Smooth muscle cell of the brain vasculature (primary cell): Measurements from ENCODE around the gene RASA3.
"Not testable (repeated sequence)": the region's sequence is repeated elsewhere in the genome, so short reads cannot be mapped to it uniquely, and the experiment has no call there.

ENCODE experiments used
- DNase-seq: peaks from one replicate; pipeline ENCODE4 v3.0.0-alpha.2; 2012; ENCODE audit warnings: low read depth, low spot score

RASA3 gene

DNA sequence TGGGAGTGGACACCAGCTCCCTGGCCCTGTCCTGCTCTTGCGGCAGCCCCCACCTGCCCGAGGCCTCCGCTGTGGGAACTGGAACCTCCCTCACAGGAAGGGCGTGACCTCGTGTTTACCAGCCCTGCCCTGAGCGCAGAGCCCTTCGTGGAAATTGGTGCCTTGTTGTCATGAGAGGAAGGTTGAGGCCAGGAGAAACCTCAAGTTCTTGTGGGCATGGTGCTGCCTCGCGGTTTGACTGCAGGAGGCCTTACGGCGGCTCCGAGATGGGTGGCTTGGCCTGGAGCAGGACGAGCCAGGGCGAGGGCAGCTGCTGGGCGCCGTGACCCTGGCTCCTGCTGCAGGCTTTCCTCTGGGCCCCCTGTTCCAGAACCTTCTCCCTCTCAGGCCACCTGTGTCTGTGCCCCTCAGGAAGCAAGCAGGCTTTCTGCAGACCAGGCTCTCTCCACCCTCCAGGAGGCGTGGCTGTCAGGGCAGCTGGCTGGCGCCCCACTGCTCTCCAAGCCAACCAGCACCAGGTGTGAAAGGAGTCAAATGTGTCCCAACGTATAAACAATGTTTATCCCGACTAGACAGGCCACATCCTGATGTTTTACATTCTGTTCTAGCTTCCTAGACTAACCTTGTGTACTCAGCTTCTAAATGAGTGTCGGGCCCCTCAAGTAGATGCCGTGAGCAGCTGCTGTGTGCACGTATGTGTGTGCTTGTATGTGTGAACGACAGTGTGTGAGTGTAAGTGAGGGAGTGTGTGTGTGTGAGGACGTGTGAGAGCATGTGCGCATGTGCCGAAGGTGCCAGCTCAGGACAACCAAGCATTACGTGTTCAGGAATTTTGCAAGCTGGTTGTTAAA lies 10.4 kb upstream of the RASA3 start:
- no peak for DNase-seq

DNA sequence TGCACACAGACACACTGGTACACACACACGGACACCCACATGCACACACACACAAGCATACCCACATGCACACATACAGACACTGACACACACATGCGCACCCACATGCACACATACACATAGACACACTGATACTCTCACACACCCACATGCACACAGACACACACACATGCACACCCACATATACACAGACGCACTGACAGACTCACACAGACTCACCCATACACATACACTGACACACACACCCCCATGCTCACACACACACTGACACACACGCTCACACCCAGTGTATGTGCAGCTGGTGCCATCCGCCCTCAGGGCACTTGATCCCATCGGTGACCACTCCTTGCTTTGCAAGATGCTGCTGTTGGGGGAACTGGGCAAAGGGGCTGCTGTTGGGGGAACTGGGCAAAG lies 9.7 kb upstream of the RASA3 start:
- no peak for DNase-seq

DNA sequence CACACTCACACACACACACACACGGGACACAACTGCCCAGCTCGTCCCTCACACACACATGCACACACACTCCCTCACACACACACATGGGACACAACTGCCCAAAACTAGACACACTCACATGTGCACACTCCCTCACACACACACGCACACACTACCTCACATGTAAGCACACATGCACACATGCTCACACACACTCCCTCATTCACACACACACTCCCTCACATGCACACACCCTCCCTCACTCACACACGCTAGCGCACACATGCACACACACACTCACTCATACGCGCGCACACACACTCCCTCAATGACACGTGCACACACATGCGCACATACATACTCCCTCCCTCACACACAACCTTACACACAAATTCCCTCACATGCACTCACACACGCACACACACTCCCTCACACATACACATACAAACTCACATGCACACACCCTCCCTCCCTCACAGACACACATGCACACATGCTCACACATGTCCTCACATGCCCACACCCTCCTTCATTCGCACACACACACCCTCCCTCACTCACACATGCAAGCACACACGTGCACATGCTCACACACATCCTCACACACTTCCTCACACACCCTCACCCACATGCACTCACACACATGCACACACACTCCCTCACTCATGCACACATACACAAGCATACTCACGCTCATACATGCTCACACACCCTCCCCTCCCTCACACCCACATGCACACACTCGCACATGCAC lies 9.0 kb upstream of the RASA3 start:
- no peak for DNase-seq

DNA sequence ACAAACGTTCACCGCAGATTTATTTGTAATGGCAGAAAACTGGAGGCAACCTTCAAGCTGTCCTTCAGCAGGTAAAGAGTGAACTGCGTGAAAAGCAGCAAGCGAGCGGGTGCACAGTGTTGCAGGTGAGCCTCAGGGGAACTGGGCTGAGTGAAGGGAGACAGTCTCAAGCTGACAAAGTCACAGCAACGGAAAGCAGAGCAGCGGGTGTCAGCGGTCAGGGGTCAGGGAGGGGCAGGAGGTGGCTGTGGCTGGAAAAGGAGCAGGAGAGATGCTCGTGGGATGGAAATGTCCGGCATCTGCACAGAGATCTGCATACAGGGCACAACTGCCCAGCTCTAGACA lies 8.5 kb upstream of the RASA3 start:
- no peak for DNase-seq

DNA sequence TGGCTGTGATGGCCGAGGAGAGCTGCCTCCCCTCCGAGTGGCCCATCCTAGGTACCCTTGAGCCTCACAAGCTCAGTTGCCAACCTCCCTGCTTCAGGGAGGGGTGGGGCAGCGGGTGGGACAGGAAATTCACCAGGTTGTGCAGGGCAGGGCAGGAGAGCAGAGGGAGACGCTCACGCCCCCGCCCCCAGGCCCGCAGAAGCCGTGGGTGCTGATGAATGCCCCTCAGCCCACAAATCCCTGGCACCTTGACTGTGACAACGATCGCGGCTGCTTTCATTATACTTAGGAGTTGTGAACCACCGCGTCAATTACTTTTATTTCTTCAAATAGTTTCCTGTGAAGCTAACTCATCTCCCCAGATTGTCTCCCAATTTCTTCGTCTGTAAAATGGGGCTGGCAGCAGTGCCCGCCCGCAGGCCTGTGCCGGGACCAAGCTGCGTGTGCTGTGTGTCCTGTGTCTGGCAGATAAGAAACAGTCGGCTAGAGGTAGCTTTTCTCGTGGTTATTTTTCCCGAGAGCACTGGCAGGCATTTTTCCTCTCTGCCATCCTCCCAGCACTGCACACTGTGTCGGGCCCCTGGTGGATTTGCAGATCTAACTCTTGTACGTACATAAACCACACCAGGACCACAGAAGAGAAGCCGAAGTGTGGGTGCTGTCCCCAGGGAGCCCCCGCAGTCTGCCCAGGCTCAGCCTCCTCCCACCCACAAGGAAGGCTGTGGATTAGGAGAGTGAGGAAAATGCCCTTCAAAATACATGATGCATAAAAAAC lies 7.9 kb upstream of the RASA3 start:
- DNase-seq = no peak

DNA sequence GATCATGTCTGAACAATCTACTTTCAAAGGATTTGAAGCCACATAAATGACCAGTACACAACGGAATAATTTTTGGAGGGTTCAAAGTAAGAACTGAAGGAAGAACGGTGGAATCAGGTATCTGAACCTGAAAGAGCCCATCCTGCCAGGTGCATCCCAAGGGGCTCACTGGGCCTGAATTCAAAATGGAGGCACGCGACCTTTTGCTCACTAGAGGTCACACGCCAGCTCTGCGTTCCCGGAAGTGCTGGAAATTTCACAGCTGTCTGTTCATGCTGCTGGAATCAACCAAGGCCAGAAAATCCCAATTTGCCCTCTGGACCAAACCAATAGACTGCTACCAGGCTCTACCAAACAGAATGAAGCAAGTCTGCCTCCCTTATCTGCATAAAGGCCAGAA lies 4.2 kb upstream of the RASA3 start:
- no peak for DNase-seq

DNA sequence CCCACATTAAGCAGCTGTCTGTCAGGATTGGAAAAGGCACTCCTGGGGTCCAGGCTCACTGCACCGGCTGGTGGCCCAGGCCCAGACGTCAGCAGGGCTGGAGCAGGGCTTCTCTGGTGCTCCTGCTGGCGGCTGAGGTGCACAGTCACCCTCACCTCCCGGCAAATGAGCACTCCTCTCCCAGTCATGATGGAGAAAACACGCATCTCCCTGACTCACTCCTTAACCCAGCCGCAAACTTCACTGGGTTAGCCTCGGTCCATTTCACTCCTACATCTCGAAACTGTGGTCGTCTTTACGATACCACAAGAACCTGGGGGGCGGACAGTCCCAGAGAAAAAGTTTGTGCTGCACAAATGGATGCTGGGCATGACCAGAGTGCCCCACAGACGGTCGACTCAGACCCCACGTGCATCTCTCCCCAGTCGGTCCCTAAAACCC lies 3.3 kb upstream of the RASA3 start:
- DNase-seq = no peak

DNA sequence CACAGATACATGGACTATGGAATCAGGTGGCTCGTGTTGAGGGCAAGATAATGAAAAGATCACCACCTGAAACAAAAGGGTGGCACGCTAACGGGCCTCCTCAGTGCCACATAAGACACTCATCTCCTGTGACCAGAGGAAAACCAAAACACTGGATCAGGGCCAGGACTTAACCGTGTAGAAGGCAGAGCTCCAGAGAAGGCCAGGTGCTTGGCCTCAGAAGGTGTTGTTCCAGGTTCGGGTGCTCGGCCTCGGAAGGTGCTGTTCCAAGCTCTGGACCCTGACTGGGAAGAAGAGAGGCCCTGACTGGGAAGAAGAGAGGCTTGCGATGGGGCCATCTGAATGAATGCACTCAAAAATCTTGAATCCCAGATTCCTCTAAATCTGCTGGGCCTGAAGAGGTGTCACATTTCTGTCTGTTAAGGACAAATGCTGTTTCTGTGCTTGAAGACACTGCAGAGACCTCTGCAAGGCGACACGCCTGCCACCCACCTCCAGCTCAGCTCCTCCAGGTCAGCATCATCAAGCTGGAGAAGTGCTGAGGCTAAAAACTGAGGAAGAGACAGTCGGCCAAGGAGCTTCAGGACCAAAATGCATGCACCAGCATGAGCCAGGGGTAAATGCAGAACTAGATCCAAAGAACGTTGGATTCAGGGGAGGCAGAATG lies 2.7 kb upstream of the RASA3 start:
- no peak for DNase-seq

DNA sequence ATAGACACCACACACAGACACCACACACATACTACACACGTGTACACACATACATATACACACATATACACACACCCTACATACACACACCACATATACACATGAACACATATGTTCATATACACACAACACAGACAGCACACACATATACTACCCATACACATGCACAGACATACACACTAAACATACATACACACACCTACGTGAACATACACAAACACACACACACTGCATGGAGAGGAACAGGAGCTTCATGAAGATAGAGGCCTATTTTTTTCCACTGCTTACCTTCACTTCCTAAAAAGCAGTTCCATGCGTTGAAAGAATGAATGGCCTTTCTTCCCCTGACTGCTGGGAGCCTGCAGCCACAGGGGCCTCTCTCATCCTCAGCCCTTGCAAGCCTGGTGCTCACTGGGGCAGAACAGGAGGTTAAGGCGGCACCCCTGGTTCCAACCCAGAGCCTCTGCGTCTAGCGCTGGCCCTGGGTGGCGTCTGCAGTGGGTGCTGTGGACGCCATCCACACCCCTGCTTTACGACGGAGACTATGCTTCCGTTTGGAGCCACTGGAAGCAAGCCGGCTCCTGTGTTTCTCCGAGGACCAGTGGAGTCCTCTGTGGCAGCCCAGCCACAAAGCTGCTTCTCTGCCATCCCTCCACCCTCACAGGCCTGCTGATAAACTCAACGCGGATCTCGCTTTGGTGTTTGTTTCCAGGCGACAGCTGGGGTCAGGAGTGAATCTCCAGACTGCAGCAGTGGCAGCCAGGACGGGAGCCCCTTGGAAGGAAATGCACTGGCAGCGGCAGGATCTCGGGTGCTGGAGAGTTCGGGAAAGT lies 1.9 kb upstream of the RASA3 start:
- no peak for DNase-seq

DNA sequence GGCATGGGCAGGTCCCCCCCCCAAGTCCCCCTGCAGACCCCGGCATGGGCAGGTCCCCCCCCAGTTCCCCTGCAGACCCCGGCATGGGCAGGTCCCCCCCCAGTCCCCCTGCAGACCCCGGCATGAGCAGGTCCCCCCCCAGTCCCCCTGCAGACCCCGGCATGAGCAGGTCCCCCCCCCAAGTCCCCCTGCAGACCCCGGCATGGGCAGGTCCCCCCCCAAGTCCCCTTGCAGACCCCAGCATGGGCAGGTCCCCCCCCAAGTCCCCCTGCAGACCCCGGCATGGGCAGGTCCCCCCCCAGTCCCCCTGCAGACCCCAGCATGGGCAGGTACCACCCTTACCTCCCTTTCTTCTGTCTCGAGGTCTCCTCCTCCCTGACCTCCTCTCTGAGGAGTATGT lies 1.1 kb upstream of the RASA3 start:
- DNase-seq = not testable (repeated sequence)

DNA sequence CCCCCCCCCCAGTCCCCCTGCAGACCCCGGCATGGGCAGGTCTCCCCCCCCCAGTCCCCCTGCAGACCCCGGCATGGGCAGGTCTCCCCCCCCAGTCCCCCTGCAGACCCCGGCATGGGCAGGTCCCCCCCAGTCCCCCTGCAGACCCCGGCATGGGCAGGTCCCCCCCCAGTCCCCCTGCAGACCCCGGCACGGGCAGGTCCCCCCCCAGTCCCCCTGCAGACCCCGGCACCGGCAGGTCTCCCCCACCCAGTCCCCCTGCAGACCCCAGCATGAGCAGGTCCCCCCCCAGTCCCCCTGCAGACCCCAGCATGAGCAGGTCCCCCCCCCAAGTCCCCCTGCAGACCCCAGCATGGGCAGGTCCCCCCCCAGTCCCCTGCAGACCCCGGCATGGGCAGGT lies 703 bp upstream of the RASA3 start:
- not testable (repeated sequence) for DNase-seq

DNA sequence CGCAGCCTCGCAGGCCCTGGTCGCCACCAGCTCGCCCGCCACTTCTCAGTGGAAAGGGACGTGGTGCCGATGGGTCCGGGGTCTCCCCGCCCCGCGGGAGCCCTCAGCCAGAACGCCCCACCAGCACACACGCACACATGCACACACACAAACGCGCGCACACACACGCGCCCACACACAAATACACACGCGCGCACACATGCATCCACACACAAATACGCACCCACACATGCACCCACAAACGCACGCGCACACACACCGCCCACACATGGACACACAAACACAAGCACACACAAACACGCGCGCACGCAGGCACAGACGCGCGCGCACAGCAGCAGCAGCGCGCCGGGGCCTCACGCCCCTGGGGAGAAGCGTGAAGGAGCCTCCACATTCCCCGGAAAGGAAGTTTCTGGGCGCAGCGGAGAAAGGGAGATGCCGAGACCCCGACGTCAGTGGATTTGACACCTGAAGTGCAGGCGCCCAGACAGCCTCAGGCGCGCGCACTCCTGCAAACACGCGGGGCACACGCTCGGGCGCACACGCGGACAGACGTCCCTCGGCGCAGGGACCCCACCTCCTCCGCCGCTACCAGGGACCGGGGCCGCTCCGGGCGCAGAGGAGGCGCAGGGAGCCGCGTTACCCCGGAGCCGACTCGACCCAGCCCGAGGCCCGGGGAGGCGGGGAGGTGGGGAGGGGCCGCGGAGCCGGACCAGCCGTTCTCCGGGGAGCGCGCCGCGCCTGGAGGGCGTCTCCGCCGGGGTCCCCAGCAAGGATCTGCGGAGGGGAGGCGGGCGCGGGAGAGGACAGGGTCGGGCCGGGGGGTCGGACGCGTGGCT lies 622 bp downstream of the RASA3 start:
- DNase-seq = no peak

DNA sequence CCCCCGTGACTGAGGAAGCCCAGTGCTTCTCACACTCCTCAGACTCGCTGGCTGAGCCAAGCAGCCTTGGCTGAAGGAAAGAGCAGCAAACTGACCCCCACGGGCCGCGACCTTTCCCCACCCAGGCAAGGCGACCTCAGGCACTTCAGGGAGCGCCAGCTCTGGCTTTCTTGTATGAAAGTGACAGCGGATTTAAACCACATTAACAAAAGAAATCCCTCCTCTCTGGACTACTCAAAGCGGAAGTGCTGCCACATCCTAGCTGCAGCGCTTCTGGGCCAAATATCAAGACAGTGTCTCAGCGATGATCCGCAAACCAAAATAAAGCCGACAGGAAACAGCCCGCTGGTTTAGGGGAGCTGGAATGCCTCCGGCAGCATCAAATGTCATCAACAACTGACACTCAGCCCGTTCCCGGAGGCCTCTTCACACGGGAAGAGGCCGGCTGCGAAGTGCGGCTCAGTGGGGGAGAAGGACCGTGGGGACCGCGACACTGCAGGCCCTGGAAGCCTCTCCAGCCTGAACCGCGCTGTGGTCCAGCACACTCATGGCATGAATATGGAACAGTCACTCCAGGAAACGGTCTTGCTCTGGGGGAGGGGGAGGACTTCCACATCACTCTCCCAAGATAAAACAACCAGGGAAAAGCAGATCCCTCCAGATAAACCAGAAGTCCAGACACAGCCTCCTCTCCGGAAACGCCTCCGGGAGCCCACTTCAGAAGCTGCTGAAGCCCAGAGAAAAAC lies 1.4 kb downstream of the RASA3 start:
- DNase-seq = peak; percentile 83

DNA sequence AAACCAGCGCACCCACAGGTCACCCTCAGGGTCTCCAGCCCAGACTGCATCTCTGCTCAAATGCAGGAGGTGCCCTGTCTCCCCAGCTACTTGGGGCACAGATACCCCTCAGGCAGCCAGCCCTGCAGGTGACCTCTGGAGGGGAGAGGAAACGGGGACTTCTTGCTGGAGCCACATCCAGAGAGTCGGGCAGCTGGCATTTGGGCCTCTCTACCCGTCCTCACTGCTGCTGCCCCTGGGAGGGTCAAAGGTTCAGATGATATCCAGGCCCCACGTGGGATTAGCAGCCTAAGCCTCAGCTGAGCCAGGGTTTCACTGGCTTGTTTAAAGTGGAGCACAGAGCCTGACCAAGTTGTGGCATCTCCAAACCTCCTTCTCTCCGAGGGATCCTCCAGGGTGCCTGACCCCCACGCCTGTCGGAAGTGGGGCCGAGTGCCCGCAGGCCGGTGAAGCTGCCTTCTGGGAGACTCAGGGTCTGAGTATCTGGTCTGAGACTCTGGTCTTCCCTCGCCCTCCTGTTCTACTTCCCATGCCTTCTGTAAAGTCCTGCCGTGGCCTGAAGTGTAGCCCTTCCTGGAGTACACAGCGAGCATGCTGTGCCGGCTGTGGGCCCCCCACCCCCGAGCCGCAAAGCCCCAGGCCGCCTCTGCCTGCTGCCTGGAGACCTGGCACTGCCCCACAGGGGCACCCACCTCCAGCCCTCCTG lies 2.1 kb downstream of the RASA3 start:
- DNase-seq = no peak

DNA sequence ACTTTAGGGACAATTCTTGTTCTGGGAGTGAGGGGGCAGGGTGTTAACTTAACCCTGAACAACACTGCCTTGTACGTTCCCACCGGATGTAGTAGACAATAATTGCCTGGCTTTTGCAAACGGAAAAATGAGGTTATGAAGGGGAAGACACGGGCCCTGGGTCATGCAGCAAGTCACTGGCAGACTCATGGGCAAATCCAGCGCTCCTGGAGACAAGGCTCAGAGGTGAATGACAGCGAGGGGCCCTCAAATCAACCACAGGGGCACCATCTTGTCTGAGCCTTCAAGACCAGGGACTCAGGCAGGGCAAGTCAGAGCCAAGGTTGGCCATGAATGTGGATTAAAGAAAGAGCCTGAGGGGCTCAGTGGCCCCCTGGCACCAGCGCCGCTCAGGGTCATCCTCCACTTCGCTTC lies 2.8 kb downstream of the RASA3 start:
- DNase-seq = no peak

DNA sequence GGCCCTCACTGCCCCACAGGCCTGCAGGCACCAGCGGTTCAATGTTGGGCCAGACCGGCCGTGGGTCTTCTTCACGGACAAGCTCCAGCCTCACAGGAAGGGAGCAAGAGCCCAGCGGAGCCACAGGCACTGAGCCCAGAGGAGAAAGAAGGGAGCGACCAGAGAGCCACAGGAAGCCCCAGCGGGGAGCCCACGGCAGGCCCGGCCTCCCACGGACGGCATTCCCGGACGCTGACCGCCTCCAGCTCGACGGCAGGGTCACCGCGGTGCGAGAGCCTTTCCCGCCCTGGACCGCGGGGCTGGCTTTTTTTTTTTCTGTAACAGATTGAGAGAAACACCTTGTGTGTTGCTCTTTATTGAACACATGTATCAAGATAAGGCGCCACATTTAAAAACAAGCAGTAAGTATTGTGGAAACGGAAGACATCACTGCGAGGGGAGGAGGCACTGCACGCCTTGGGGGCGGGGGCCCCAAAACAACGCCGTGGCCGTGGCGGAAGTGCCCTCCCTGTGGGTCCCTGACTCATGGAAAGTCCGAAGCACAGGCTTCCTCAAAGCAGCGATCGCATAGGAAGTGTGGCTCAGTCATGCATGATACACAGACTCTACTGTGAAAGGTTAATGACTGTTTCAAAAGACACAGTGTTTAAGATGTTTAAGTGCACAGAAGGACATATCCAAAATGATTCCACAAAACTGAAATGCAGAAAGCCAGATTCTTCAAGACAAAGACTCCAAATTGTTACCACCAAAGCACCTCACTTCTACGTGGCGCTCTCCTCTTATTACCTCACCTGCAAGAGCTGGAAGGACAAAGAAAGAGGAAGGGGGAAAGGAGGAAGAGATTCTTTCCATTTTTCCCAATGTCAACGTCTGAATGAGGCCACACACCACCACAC lies 3.5 kb downstream of the RASA3 start:
- DNase-seq = no peak

DNA sequence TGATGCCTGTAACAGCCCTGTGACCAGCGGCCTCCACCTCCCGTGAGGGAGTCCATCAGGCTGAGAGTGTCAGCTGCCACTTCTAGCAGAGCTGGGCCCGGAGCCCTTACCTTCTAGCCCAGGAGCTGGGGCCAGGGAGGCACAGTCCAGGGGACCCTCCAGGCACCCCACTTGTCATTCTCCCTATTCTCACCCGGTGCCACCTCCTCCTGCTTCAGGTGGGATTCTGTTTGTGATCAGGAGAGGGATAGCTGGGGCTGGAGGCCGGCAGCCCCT lies 4.1 kb downstream of the RASA3 start:
- no peak for DNase-seq
